Measurements from ENCODE around the gene ARHGAP15. TPM values are rescaled to one million over a fixed set of nuclear protein-coding genes. Genes with fewer than 3 reads are reported as not detected.

ARHGAP15 gene
- total RNA-seq, 8 experiments from 2014 or later: 0.29 to 1.3 (median 0.51) TPM; not detected in 2

DNA sequence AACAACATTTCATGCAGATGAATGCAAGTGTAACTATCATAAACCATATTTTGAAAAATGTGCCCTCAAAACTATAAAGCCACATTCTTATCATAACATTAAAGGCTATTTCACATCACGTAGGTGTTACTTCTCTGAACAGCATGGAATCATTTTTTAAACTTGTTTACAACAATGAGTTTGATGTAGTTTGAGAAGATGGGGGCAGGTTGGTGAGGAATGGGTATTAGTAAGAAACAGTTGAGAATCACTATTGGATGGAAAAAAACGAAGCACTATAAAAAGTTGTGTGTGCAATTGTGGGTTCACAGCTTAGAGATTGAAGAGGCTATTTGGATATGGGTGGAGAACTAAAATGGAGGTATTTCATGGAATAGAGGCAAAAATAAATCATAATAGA is 569.1 kb downstream of the ARHGAP15 start:
- no peak overlapping the region for H3K4me3 ChIP-seq
- H3K4me1 ChIP-seq (replicated peaks in 1 of 2): no peaks in the 10 kb centered on the region
- in situ Hi-C loops (cut with MboI; ENCODE audit: low pct_unique_long_range_greater_than_20kb in 2 of 9, low sequenced_read_pairs in 9 of 9, unreplicated experiment in 9 of 9): no loop called here
- H3K27ac ChIP-seq: no peak overlapping the region
- WGBS, 10 experiments: 37 to 100% (median 64%) methylated on average over 1 to 2 of the region's 2 CpGs
- no peak for ATAC-seq (replicated peaks in 6 of 8)

DNA sequence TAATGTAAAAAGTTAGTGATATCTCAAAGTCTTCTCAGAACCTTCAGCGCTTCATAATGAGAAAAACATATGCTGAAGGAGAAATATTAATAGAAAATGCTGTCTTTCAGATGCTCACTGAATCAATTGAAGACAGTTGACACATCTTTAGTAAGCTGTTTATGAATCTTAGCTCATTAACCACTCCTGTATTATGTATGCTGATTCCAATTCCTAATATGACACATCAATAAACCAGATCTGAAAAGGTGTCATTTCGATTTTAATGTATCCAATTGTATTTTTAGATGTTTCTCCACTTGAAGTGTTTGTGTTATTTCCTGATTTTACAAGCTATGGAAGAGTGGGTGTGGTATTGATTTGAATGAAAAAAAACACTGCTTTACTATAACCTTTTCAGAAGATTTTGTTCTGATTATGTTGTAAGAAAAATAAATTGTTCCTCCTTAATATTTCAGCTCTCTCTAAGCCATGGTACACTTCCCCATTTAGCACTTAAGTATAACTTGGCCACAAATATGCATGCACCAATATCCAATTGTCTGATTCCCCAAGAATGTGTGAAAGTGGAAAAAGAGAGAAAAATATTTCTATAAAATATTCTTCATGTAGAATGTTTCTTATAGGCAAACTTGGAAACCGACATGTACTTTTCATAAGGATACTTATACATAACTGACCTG is 569.8 kb downstream of the ARHGAP15 start:
- in situ Hi-C loops (cut with MboI; ENCODE audit: low pct_unique_long_range_greater_than_20kb in 2 of 9, low sequenced_read_pairs in 9 of 9, unreplicated experiment in 9 of 9): no loop called here
- ATAC-seq (replicated peaks in 6 of 8): no peak
- no peak overlapping the region for H3K27ac ChIP-seq
- no peaks in the 10 kb centered on the region for H3K4me1 ChIP-seq (replicated peaks in 1 of 2)
- 29 to 100% (median 86%) methylated on average over 2 to 3 of the region's 3 CpGs for WGBS, 10 experiments
- H3K4me3 ChIP-seq: no peak overlapping the region

DNA sequence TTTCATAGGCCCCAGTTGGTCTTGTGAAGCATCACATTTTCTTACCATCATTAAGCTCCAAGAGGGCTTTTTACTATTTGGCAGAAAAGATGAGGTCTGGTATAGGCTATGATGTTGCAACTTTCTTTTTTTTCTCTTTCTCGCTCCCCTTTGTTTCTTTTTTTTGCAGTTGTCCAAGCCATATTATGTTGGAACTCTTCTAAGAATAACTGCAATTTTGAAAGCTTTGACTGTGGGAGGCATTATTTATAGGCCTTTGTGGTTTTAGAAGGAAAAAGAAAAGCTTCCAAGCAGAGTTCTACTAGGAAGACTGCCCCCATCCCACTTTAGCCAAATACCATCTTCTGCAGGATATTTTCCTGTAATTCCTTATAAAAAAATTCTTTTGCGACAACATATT is 571.6 kb downstream of the ARHGAP15 start:
- Histone ChIP-seq H3K27ac (no peak overlapping the region), H3K4me3 (no peak overlapping the region), H3K4me1 (replicated peaks in 1 of 2) (no peaks in the 10 kb centered on the region)
- WGBS, 10 experiments: 40 to 100% (median 94%) methylated on average over 1 to 2 of the region's 2 CpGs
- ATAC-seq (replicated peaks in 6 of 8): no peak
- in situ Hi-C loops (cut with MboI; ENCODE audit: low pct_unique_long_range_greater_than_20kb in 2 of 9, low sequenced_read_pairs in 9 of 9, unreplicated experiment in 9 of 9): no loop called here

DNA sequence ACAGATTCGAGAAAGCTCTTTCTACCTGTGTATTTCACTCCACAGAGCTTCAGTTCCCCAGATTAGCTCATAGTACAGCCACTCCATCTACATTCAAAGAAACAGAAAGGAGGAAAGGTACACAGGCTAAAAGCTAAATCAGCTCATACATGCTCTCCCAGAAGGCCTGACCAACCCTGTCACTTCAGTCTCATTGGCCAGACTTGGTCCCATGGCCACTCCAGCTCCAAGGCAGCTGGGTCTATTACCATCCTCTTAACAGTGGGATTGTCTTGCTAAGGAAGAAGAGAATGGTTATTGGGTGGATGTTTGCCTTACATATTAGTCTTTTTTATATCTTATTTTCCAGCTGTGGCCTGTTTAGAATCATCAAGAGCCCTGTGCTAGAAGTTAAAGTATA is 572.6 kb downstream of the ARHGAP15 start:
- 86 to 100% methylated on average over 1 of the region's 1 CpG; no CpG with 5 or more reads in 8 of the 10 experiments for WGBS, 10 experiments
- Histone ChIP-seq H3K4me3 (no peak overlapping the region), H3K27ac (no peak overlapping the region), H3K4me1 (replicated peaks in 1 of 2) (no peaks in the 10 kb centered on the region)
- in situ Hi-C loops (cut with MboI; ENCODE audit: low pct_unique_long_range_greater_than_20kb in 2 of 9, low sequenced_read_pairs in 9 of 9, unreplicated experiment in 9 of 9): no loop called here
- ATAC-seq (replicated peaks in 6 of 8): no peak

DNA sequence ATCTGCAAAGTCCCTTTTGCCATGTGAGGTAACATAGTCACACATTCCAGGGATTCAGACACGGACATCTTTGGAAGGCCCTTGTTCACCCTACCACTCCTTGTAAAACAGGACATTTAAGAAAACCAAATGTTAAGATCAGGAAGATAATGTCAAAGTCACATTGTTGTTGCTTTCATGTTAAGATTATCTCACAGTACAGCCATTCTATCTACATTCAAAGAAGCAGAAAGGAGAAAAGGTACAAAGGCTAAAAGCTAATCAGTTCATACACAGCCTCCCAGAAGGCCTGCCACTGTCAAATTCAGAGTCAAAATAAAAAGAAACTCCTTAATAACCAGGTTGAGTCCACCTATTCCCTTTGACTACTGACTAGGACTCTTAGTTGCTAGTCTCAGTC is 573.7 kb downstream of the ARHGAP15 start:
- in situ Hi-C loops (cut with MboI; ENCODE audit: low pct_unique_long_range_greater_than_20kb in 2 of 9, low sequenced_read_pairs in 9 of 9, unreplicated experiment in 9 of 9): no loop called here
- Histone ChIP-seq H3K4me1 (replicated peaks in 1 of 2) (no peaks in the 10 kb centered on the region), H3K4me3 (no peak overlapping the region), H3K27ac (no peak overlapping the region)
- no peak for ATAC-seq (replicated peaks in 6 of 8)
- 38 to 100% (median 89%) methylated on average over 1 of the region's 1 CpG; no CpG with 5 or more reads in 4 of the 10 experiments for WGBS, 10 experiments

DNA sequence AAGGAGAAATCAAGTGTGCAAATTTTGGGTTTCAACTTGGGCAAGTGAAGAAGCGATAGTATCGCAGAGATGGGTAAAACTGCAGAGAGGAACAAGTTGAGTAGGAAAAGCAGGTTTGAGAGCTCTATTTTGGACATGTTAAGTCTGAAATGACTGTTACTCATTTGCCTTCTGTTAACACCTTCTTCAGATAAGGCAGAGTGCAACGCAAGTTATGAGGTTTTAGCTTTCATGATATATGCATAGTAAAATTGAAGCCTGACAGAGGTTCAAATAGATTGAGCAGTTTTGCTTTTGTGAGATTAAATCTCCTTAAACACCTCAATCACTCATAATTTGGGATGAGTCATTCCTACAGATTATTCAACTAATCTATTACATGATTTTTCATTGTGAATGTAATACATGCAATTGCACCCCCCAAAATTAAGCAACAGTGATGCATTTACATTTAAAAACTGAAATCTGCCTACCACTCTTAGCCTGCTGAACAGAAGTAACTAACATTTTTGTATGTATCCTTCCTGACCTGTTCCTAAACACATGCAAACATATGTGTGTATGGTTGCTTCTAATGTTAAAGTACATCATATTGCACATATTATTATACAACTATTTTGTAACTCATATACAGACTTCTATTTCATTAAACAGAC is 575.4 kb downstream of the ARHGAP15 start:
- H3K27ac ChIP-seq: no peak overlapping the region
- no peak for ATAC-seq (replicated peaks in 6 of 8)
- H3K4me3 ChIP-seq: no peak overlapping the region
- WGBS, 10 experiments: 93 to 100% (median 100%) methylated on average over 2 to 3 of the region's 3 CpGs; no CpG with 5 or more reads in 2 of the 10 experiments
- in situ Hi-C loops (cut with MboI; ENCODE audit: low pct_unique_long_range_greater_than_20kb in 2 of 9, low sequenced_read_pairs in 9 of 9, unreplicated experiment in 9 of 9): no loop called here
- no peaks in the 10 kb centered on the region for H3K4me1 ChIP-seq (replicated peaks in 1 of 2)

DNA sequence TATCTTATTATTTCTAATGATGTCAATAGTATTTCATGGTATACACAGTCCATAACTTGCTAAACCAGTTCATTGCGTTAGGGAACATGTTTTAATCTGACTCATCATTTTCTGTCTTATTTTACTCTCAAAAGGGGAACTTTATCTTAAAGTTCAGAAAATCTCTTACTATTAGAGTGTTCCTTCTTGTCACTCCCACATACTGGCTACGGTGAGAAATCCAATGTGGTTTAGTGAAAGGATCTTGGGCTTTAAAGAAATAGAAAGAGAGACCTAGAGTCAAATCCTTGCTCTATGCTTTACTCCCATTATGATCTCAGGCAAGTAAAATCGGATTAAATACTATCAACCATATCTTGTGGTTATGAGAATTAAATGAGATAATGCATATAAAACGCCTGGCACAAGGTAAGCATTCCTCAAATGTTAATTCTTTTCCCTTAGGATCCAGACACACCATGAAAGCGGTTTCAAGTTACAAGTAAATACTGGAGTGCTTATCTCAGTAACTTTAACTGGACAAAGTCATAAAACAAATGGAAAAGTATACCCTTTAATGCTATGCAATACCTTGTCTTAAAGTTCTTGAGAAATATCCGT is 576.0 kb downstream of the ARHGAP15 start:
- ATAC-seq (replicated peaks in 6 of 8): peak in 1 of 8 experiments; percentile 34
- H3K27ac ChIP-seq: no peak overlapping the region
- no peaks in the 10 kb centered on the region for H3K4me1 ChIP-seq (replicated peaks in 1 of 2)
- in situ Hi-C loops (cut with MboI; ENCODE audit: low pct_unique_long_range_greater_than_20kb in 2 of 9, low sequenced_read_pairs in 9 of 9, unreplicated experiment in 9 of 9): no loop called here
- 36 to 100% (median 87%) methylated on average over 1 to 6 of the region's 6 CpGs for WGBS, 10 experiments
- no peak overlapping the region for H3K4me3 ChIP-seq

DNA sequence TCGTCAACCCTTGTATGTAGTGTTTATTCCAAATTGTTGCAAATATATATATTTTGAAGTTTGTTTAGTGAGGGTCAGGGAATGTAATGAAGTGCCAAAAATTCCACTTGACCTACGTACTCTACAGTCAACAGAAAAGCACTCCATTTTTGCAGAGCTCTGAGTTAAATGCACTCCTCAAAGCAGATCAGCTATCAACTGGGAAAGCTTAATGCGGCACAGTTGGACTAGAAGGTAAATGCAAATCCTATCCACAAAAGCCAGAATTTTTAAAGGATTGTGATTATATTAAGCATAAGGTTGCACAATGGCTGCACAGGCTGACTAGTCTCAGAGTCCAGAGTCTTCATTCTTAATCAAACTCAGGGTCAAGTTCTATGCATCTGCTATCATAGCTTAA is 577.1 kb downstream of the ARHGAP15 start:
- in situ Hi-C loops (cut with MboI; ENCODE audit: low pct_unique_long_range_greater_than_20kb in 2 of 9, low sequenced_read_pairs in 9 of 9, unreplicated experiment in 9 of 9): no loop called here
- Histone ChIP-seq H3K4me1 (replicated peaks in 1 of 2) (no peaks in the 10 kb centered on the region), H3K27ac (no peak overlapping the region), H3K4me3 (no peak overlapping the region)
- 85 to 100% (median 98%) methylated on average over 1 to 3 of the region's 3 CpGs for WGBS, 10 experiments
- ATAC-seq (replicated peaks in 6 of 8): no peak

DNA sequence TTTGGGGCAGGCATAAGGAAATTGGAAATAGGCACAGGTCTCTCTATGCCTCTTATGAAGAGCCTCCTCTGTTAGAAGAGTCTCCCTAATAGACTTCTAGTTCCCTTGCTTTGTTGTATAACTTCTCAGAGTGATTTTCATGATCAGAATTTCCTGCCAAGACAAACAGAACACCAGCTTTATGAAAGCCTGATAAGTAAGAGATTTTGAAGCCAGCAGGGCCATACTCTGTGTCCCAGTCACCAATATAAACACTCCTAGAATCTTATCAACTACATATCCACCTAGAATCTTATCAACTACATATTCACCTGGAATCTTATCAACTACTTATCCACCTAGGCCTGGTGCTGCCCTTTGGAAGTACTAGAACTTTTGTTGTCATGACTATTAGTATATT is 579.5 kb downstream of the ARHGAP15 start:
- Histone ChIP-seq H3K4me3 (no peak overlapping the region), H3K27ac (no peak overlapping the region), H3K4me1 (replicated peaks in 1 of 2) (no peaks in the 10 kb centered on the region)
- in situ Hi-C loops (cut with MboI; ENCODE audit: low pct_unique_long_range_greater_than_20kb in 2 of 9, low sequenced_read_pairs in 9 of 9, unreplicated experiment in 9 of 9): no loop called here
- no peak for ATAC-seq (replicated peaks in 6 of 8)

DNA sequence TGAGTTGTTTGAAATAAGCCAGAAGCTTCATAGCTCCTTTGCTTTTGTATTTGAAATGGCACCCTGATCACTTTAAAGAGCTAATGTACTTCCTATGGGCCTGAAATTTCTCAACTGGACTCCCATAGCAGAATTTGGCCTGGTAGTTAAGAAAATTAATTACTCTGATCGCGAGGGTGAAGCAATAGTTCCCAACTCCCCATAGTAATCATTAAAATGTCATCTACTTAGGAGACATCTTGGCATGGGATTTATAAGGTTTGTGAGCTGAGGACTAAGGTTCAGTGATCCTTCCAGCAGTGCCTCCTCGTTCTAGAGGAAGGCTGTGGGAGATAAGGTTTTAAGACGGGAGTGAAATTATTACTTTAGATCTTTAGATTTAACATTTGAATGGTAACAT is 581.0 kb downstream of the ARHGAP15 start:
- ATAC-seq (replicated peaks in 6 of 8): no peak
- WGBS, 10 experiments: 67 to 96% (median 79%) methylated on average over 1 to 4 of the region's 4 CpGs; no CpG with 5 or more reads in 2 of the 10 experiments
- Histone ChIP-seq H3K4me1 (replicated peaks in 1 of 2) (no peaks in the 10 kb centered on the region), H3K27ac (no peak overlapping the region), H3K4me3 (no peak overlapping the region)
- in situ Hi-C loops (cut with MboI; ENCODE audit: low pct_unique_long_range_greater_than_20kb in 2 of 9, low sequenced_read_pairs in 9 of 9, unreplicated experiment in 9 of 9): no loop called here

DNA sequence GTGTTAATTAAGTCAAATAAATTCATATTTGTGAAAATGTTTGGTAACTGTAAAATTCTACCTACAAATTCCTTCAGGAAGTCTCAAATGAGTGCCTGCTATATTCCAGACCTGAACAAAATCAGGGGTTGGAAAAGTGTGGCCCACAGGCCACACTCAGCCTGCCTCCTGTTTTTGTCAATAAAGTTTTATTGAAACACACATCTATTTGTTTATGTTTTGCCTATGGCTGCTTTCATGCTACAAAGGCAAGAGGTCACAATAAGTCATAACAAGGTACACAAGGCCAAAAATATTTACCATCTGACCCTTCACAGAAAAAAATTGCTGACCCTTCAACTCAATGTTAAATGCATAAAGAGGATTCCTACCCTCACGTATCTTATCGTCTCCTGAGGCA is 581.7 kb downstream of the ARHGAP15 start:
- Histone ChIP-seq H3K4me1 (replicated peaks in 1 of 2) (no peaks in the 10 kb centered on the region), H3K27ac (no peak overlapping the region), H3K4me3 (no peak overlapping the region)
- ATAC-seq (replicated peaks in 6 of 8): no peak
- WGBS, 10 experiments: 75 to 100% (median 92%) methylated on average over 2 of the region's 2 CpGs
- in situ Hi-C loops (cut with MboI; ENCODE audit: low pct_unique_long_range_greater_than_20kb in 2 of 9, low sequenced_read_pairs in 9 of 9, unreplicated experiment in 9 of 9): no loop called here

DNA sequence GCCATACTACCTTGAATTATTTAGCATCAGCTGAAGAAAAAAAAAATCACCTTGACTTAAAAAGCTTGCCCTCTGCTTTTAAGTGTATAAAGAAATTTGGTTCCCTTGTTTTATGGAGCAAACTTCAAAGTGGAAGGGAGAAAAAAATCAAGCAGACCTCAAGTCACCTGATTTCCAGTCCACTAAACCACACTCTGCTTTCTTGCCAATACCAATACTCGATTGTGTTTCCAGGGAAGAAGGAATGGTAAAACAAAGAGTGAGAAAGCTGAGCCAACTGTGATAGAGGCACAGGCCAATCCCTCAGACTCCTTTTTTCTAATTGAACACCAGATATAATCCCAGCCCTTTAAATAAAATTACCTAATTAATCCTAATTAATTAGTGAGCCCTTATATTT is 587.3 kb downstream of the ARHGAP15 start:
- in situ Hi-C loops (cut with MboI; ENCODE audit: low pct_unique_long_range_greater_than_20kb in 2 of 9, low sequenced_read_pairs in 9 of 9, unreplicated experiment in 9 of 9): no loop called here
- peaks cover 0 to 2% of the 10 kb centered on the region in 2 donors for H3K4me1 ChIP-seq (replicated peaks in 1 of 2)
- H3K27ac ChIP-seq: no peak overlapping the region

DNA sequence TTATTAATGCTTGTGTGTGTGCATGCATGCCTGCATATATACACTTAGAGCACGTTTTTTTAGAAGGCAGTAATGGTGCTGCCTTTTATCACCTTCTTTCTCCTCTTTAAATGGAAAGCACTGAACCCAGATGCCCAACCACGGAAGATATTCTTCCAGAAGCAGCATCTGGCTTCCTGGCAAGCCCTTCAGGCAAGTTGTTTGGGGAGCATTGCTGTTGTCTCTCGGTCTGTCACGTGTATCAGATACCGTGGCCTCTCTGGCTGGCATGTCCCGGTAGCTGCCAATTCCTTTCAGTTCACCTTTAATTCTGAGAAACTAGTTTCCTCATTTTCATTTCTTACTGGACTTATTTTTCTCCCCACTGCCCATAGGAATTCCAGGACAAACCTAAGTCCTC is 587.8 kb downstream of the ARHGAP15 start:
- H3K4me3 ChIP-seq: no peak overlapping the region
- peak in 3 of 8 experiments; percentile 32 to 44 (median 33) for ATAC-seq (replicated peaks in 6 of 8)

More for the DNA sequence above, 587.3 kb downstream of the ARHGAP15 start:
- WGBS, 10 experiments: 11 to 100% (median 71%) methylated on average over 1 of the region's 1 CpG; no CpG with 5 or more reads in 2 of the 10 experiments
- ATAC-seq (replicated peaks in 6 of 8): peak in 1 of 8 experiments; percentile 38
- no peak overlapping the region for H3K4me3 ChIP-seq

More for the DNA sequence above, 587.8 kb downstream of the ARHGAP15 start:
- 4 to 94% (median 75%) methylated on average over 2 to 6 of the region's 6 CpGs for WGBS, 10 experiments
- Histone ChIP-seq H3K4me1 (replicated peaks in 1 of 2) (peaks cover 0 to 2% of the 10 kb centered on the region in 2 donors), H3K27ac (no peak overlapping the region)
- in situ Hi-C loops (cut with MboI; ENCODE audit: low pct_unique_long_range_greater_than_20kb in 2 of 9, low sequenced_read_pairs in 9 of 9, unreplicated experiment in 9 of 9): no loop called here

Measured in motor neuron (in vitro differentiated cells).